HepG2 (cell line): ENCODE measurements around the gene CR1L. TPM values are rescaled to one million over a fixed set of nuclear protein-coding genes. Genes with fewer than 3 reads are reported as not detected.
"Not testable (repeated sequence)": the region's sequence is repeated elsewhere in the genome, so short reads cannot be mapped to it uniquely, and the experiment has no call there.

ENCODE experiments used
- ATAC-seq: fragments of 200-7000 bp; cut with Tn5 transposase; 3 replicates; pipeline ENCODE4 v1.9.1; 2020; ENCODE audit warnings: mild to moderate bottlenecking, moderate library complexity
- BruUV-seq: library from RNA; stranded (reverse); fragments of 400-500 nt; replicated peaks from 2 replicates; lab custom pipeline; 2021; lab: Mats Ljungman, UMichigan
- CTCF ChIA-PET: fragments of 300-600 bp; formaldehyde crosslinking; extraction: SDS; loops from one replicate; lab custom pipeline; 2021; ENCODE audit warnings: low total read pairs, inconsistent platforms, low intra/inter-chr PET ratio; lab: Yijun Ruan, JAX
- POLR2A ChIA-PET: fragments of 350-600 bp; sonication (Branson Sonifier 250); formaldehyde crosslinking; loops from one replicate; lab custom pipeline; 2020; ENCODE audit warnings: antibody characterized with exemption, inconsistent platforms; lab: Yijun Ruan, JAX
- DNase-seq: peaks from one replicate; pipeline ENCODE4 v3.0.0-alpha.2; 2015; ENCODE audit warnings: low spot score
- FAIRE-seq: peaks from 3 replicates; lab custom pipeline; 2011; peaks lifted over from hg19 to GRCh38; lab: Jason Lieb, UNC
- H2AFZ ChIP-seq: one replicate; pipeline ENCODE4 v1.6.1; 2011; ENCODE audit warnings: low read length, inconsistent platforms
- H3K27ac ChIP-seq: fragments of 300-600 bp; 3 replicates; pipeline ENCODE4 v1.8.0; 2011; ENCODE audit warnings: mixed run types, mild to moderate bottlenecking, mixed read lengths, low read length, inconsistent platforms; ENCODE audit not compliant: insufficient read depth; ENCODE audit errors: extremely low read length
- H3K27me3 ChIP-seq, 2 experiments: fragments of 200-600 bp in 1 of 2; 2 replicates in 1 of 2; 3 replicates in 1 of 2; pipeline versions ENCODE4 v1.6.0 to v1.8.0; 2011; ENCODE audit warnings: low read length in 2 of 2, mild to moderate bottlenecking in 2 of 2, moderate library complexity in 2 of 2, inconsistent platforms in 1 of 2; ENCODE audit not compliant: insufficient read depth in 2 of 2, control insufficient read depth in 1 of 2
- H3K36me3 ChIP-seq, 2 experiments: fragments of 200-600 bp in 1 of 2; replicated peaks in 1 of 2; 2 replicates in 1 of 2; 3 replicates in 1 of 2; pipeline versions ENCODE4 v1.5.1 to v1.8.0; 2011; ENCODE audit warnings: low read length in 2 of 2, inconsistent platforms in 1 of 2; ENCODE audit not compliant: insufficient read depth in 2 of 2, control insufficient read depth in 1 of 2
- H3K4me1 ChIP-seq: 2 replicates; pipeline ENCODE4 v1.5.1; 2012; ENCODE audit warnings: low read length, inconsistent platforms; ENCODE audit not compliant: insufficient read depth
- H3K4me2 ChIP-seq: 2 replicates; pipeline ENCODE4 v1.6.0; 2011; ENCODE audit warnings: low read depth, low read length, inconsistent platforms
- H3K4me3 ChIP-seq, 3 experiments: fragments of 200-600 bp in 1 of 3; sonication (generic), shearing (Covaris generic) in 1 of 3; replicated peaks in 1 of 3; 2 replicates each; pipeline ENCODE4 v1.5.1; 2011 to 2016; ENCODE audit warnings: low read length in 3 of 3, inconsistent platforms in 2 of 3, low read depth in 2 of 3, mild to moderate bottlenecking in 2 of 3, control low read depth in 1 of 3, mixed read lengths in 1 of 3; ENCODE audit not compliant: insufficient read depth in 1 of 3
- H3K79me2 ChIP-seq: one replicate; pipeline ENCODE4 v1.6.1; 2011; ENCODE audit warnings: low read length, inconsistent platforms; ENCODE audit not compliant: insufficient read depth
- H3K9ac ChIP-seq: 2 replicates; pipeline ENCODE4 v1.6.0; 2011; ENCODE audit warnings: mild to moderate bottlenecking, low read depth, low read length, inconsistent platforms; ENCODE audit not compliant: insufficient read depth
- H3K9me3 ChIP-seq: 2 replicates; pipeline ENCODE4 v1.5.1; 2012; ENCODE audit warnings: mild to moderate bottlenecking, low read length
- H4K20me1 ChIP-seq: 2 replicates; pipeline ENCODE4 v1.6.0; 2011; ENCODE audit warnings: inconsistent platforms, mild to moderate bottlenecking, low read length, moderate library complexity; ENCODE audit not compliant: insufficient read depth
- HNRNPL ChIP-seq: fragments of 200-400 bp; formaldehyde crosslinking; IDR thresholded peaks from 2 replicates; pipeline ENCODE4 v1.6.1; 2017; ENCODE audit warnings: mild to moderate bottlenecking, low read depth, low read length
- HNRNPLL ChIP-seq: fragments of 200-400 bp; formaldehyde crosslinking; IDR thresholded peaks from 2 replicates; pipeline ENCODE4 v1.6.1; 2017; ENCODE audit warnings: mild to moderate bottlenecking, low read depth, low read length; ENCODE audit not compliant: poor library complexity, severe bottlenecking
- MBNL3 ChIP-seq: fragments of 250-450 bp; sonication (Bioruptor Pico); conservative IDR thresholded peaks from 2 replicates; pipeline ENCODE4 v1.8.0; 2022; ENCODE audit warnings: mild to moderate bottlenecking, inconsistent platforms
- NR2F6 ChIP-seq, 2 experiments: IDR thresholded peaks; 2 replicates each; pipeline ENCODE4 v1.6.1; 2016; ENCODE audit warnings: antibody characterized with exemption in 1 of 2, mild to moderate bottlenecking in 1 of 2
- ZNF652 ChIP-seq: IDR thresholded peaks from 2 replicates; pipeline ENCODE4 v1.6.1; 2016; ENCODE audit warnings: low read depth, borderline replicate concordance
- WGBS: methylation state at CpG from one replicate; pipeline ENCODE4 v1.1.6; 2017; ENCODE audit warnings: low lambda C conversion rate; 5-methylcytosine and 5-hydroxymethylcytosine counted together
- in situ Hi-C: cut with HindIII; loops from 2 replicates; pipeline ENCODE4 v1.10.0; 2017; ENCODE audit warnings: low pct_unique_long_range_greater_than_20kb; ENCODE audit not compliant: extremely low pct_ligation_motif_present
- intact Hi-C: fragments of 100-400 bp; cut with micrococcal nuclease; formaldehyde crosslinking; loops from one replicate; pipeline ENCODE4 v1.10.0; 2022; ENCODE audit not compliant: unreplicated experiment
- polyA plus RNA-seq, 8 experiments: library from polyadenylated mRNA; depleted of rRNA in 3 of 8; stranded (reverse) in 7 of 8; unstranded in 1 of 8; fragments of >200 nt; fragmentation: Illumina TruSeq in 4 of 8; extraction: Trizol in 4 of 8; gene quantifications; 2 replicates each; pipeline versions ENCODE4 v1.2.1 to v1.2.3, GENCODE V29; 2011 to 2016; ENCODE audit warnings: low read depth in 4 of 8, missing spikeins in 1 of 8, mixed read lengths in 1 of 8; ENCODE audit not compliant: insufficient read depth in 1 of 8
- total RNA-seq, 5 experiments: library from RNA; depleted of rRNA; stranded (reverse); fragments of >200 nt; fragmentation: Illumina TruSeq; extraction: Trizol; gene quantifications; 2 replicates each; pipeline ENCODE4 v1.2.3, GENCODE V29; 2016; ENCODE audit warnings: low read depth in 1 of 5
- TF ChIP-seq, protein P1 (sequence below): sonication (generic); formaldehyde crosslinking; IDR thresholded peaks from 2 replicates; pipeline ENCODE4 v1.8.0; 2022; ENCODE audit warnings: mild to moderate bottlenecking, missing genetic modification reagents, borderline replicate concordance
- TF ChIP-seq, protein P2 (sequence below): sonication (generic); formaldehyde crosslinking; IDR thresholded peaks from 2 replicates; pipeline ENCODE4 v1.9.0; 2022; ENCODE audit warnings: missing genetic modification reagents, mild to moderate bottlenecking, borderline replicate concordance
- TF ChIP-seq, protein P3 (sequence below): sonication (generic); formaldehyde crosslinking; IDR thresholded peaks from 2 replicates; pipeline ENCODE4 v1.5.0; 2020; ENCODE audit warnings: mild to moderate bottlenecking, missing genetic modification reagents

The CR1L gene
- total and polyA plus RNA-seq, 2 of the 13 experiments (the other 11 are each of a cell fraction or from before 2014, with no cell fraction given) = not detected

DNA sequence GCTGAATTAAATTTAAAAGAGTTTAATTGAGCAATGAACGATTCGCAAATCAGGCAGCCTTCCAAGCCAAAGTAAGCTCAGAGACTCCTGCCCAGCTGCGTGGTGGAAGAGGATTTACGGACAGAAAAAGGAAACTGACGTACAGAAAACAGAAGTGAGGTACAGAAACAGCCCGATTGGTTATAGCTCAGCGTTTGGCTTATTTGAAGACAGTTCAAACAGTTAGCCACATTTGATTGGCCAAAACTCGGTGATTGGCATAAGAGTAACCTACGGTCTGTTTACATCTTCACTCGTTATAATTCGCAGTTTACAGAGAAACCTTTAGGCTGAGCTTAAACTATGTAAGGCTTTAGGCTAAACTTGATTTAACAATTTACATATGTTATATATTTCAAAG, 46.9 kb downstream of the CR1L start:
- Histone ChIP-seq H3K27ac (no peak overlapping the region), H4K20me1 (no peaks in the 10 kb centered on the region), H3K79me2 (no peaks in the 10 kb centered on the region), H3K4me2 (no peak overlapping the region), H2AFZ (no peak overlapping the region), H3K36me3 (no peaks in the 10 kb centered on the region), H3K9ac (no peak overlapping the region), H3K9me3 (no peaks in the 10 kb centered on the region), H3K27me3 (no peaks in the 10 kb centered on the region), H3K4me3 (no peak overlapping the region), H3K4me1 (no peaks in the 10 kb centered on the region)
- no peak for ATAC-seq
- POLR2A ChIA-PET = no interaction called here
- CTCF ChIA-PET = no interaction called here
- no peak for DNase-seq
- no TSS peak for BruUV-seq
- in situ Hi-C loops = no loop called here
- 51% methylated on average over 11 of the region's 11 CpGs for WGBS
- FAIRE-seq = no peak
- TF ChIP-seq ZNF652 (CRISPR knock-in tag) = no peak
- TF ChIP-seq, protein P1, sequence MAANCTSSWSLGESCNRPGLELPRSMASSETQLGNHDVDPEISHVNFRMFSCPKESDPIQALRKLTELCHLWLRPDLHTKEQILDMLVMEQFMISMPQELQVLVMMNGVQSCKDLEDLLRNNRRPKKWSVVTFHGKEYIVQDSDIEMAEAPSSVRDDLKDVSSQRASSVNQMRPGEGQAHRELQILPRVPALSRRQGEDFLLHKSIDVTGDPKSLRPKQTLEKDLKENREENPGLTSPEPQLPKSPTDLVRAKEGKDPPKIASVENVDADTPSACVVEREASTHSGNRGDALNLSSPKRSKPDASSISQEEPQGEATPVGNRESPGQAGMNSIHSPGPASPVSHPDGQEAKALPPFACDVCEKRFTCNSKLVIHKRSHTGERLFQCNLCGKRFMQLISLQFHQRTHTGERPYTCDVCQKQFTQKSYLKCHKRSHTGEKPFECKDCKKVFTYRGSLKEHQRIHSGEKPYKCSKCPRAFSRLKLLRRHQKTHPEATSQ (CRISPR knock-in tag) = no peak
- TF ChIP-seq NR2F6 (IDR thresholded peaks at IDR 0.05) = no peak
- no peak for TF ChIP-seq NR2F6 (CRISPR knock-in tag; IDR thresholded peaks at IDR 0.05)
- TF ChIP-seq MBNL3 = no peak
- TF ChIP-seq HNRNPLL = no peak
- TF ChIP-seq, protein P2, sequence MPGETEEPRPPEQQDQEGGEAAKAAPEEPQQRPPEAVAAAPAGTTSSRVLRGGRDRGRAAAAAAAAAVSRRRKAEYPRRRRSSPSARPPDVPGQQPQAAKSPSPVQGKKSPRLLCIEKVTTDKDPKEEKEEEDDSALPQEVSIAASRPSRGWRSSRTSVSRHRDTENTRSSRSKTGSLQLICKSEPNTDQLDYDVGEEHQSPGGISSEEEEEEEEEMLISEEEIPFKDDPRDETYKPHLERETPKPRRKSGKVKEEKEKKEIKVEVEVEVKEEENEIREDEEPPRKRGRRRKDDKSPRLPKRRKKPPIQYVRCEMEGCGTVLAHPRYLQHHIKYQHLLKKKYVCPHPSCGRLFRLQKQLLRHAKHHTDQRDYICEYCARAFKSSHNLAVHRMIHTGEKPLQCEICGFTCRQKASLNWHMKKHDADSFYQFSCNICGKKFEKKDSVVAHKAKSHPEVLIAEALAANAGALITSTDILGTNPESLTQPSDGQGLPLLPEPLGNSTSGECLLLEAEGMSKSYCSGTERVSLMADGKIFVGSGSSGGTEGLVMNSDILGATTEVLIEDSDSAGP = no peak
- TF ChIP-seq HNRNPL = no peak
- TF ChIP-seq, protein P3, sequence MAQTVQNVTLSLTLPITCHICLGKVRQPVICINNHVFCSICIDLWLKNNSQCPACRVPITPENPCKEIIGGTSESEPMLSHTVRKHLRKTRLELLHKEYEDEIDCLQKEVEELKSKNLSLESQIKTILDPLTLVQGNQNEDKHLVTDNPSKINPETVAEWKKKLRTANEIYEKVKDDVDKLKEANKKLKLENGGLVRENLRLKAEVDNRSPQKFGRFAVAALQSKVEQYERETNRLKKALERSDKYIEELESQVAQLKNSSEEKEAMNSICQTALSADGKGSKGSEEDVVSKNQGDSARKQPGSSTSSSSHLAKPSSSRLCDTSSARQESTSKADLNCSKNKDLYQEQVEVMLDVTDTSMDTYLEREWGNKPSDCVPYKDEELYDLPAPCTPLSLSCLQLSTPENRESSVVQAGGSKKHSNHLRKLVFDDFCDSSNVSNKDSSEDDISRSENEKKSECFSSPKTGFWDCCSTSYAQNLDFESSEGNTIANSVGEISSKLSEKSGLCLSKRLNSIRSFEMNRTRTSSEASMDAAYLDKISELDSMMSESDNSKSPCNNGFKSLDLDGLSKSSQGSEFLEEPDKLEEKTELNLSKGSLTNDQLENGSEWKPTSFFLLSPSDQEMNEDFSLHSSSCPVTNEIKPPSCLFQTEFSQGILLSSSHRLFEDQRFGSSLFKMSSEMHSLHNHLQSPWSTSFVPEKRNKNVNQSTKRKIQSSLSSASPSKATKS = no peak
- intact Hi-C loops = no loop called here

DNA sequence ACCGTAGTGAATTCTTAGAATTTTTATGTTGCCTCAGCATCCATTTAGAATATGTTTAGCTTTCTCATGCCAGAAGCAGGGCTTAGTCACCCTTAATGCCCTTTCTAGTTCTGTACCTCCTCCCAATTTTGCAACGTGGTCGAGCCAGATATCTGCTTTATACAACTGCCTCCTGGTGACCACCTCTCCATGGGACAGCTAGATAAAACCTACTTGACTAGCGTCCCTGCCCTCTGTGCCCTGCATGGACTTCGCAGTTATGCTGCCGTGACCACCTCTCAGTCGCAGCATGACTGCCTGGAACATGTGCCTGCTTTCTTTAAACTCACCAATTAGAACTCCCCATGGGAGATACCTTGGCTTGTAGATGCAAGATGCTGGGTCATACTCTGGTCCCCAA, 47.4 kb downstream of the CR1L start:
- H3K9me3 ChIP-seq, FAIRE-seq, CTCF ChIA-PET, H3K4me1 ChIP-seq, H2AFZ ChIP-seq, H3K9ac ChIP-seq, ATAC-seq, H3K79me2 ChIP-seq, BruUV-seq, POLR2A ChIA-PET, H3K36me3 ChIP-seq, DNase-seq, intact Hi-C loops, in situ Hi-C loops, H3K27ac ChIP-seq, H3K4me3 ChIP-seq, H4K20me1 ChIP-seq, H3K27me3 ChIP-seq, H3K4me2 ChIP-seq: not testable (repeated sequence)
- WGBS = 22% methylated on average over 7 of the region's 7 CpGs
